K562 (cell line): ENCODE measurements around the gene DYRK1A.

ENCODE experiments used
- EZH2 ChIP-seq: IDR thresholded peaks from 2 replicates; pipeline ENCODE4 v1.6.1; 2012; ENCODE audit warnings: low read depth, mild to moderate bottlenecking, inconsistent platforms, low read length, borderline replicate concordance
- KAT7 ChIP-seq: sonication (generic); formaldehyde crosslinking; IDR thresholded peaks from 2 replicates; pipeline ENCODE4 v1.8.0; 2022; ENCODE audit warnings: missing genetic modification reagents, mild to moderate bottlenecking, borderline replicate concordance
- MAFK ChIP-seq: IDR thresholded peaks from 2 replicates; pipeline ENCODE4 v1.6.1; 2011; ENCODE audit warnings: low read length, improper control_type of control experiment
- SMARCA5 ChIP-seq: fragments of 450-650 bp; IDR thresholded peaks from 2 replicates; pipeline ENCODE4 v1.6.1; 2016

DNA sequence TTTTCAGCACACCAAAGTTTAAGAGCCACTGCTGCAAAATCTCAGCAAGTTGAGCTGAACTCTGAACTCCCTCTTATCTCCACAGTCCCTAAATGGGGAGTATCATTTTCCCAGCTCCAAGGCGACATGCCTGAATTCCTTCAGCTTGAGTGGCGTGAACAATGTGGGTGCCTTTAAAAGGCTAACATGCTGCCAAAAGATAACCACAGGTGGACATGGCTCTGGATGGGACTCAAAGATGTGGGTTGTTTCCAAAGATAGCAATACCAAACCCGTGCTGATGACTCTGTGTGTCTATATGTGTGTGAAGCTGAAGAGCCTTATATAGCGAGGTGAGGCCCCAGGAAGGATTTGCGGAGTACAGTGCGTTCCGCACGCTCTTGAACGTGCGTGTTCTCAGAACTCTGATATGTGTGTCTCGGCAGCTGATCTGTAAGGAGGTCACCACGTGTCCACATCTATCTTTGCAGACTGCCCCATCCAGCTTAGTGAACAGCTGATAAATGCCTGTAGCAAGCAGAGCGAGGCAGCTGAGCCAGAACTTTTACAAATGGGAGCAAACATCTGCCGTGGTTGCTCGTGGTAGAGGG is 189.2 kb downstream of the DYRK1A start:
- TF ChIP-seq MAFK (no peak), EZH2 (no peak), KAT7 (CRISPR knock-in tag) (no peak), SMARCA5 (no peak)
